CD1c-positive myeloid dendritic cell (primary cell): ENCODE measurements around the gene PPP6R1.

Source experiments
- DNase-seq: peaks from one replicate; pipeline ENCODE4 v3.0.0-alpha.2; 2016; ENCODE audit errors: extremely low spot score

PPP6R1 gene

DNA sequence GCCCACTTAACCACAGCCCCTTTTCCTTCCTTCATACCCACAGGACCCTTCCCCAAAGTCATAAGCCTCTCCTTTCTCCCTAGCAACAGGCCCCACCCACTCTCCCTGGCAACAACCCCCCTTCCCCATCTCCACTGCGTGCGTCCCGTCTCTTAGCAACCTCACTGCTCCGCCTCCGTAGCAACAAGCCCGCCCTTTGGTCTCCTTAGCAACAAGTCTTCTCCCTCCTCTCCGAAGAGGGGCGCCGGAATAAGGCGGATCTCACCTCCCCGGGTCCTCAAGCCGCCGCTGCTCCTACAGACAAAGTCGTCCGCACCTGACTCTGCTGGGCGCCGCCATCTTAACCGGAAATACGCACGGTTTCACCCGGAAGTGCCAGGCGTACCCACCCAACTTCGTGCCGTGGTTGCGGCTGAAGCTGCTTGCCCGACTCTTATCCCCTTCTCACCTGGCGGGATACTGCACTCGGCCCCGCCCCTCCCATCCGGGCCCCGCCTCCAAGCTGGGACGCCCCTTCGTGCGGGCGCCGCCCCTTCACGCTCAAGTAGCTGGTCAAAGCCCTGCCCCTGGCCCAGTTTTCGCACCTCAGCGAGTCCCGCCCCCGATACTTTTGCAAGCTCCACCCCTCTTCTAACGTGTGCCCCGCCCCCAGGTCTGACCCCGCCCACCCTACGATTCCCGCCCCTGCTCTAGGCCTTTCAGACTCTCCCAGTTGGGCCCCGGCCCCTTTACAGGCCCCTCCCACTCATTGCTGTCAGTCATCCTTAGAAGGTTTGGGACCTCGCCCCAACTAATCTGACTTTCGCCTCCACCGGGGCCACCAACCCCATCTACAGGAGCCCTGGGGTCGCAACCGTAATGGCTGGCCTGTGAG, 21.2 kb upstream of the PPP6R1 start, which contains the start of gene HSPBP1:
HSPBP1 (minus strand) TSS at position 341 of the 874 bp plus-strand sequence. CDS start 502 bp downstream, outside the sequence.
- peak; percentile 92 for DNase-seq

DNA sequence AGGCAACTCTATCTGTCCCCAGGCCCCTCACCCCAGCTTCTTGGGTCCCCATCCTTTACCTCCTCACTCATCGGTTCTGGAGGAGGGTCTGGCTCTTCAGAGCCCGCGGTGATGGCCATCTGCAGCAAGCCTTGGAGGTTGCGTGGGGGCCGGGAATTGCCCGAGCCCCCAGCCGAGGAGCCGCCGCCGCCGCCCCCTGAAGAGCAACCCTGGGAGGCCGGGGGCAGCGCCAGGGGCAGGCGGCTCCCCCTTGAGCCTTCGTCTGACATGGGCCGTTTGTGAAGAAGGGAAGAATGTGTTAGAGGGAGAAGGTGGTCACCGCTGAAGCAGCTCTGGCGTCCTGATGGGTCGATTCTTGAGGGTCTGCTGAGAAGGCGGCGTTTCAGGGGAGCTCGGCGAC, 20.5 kb upstream of the PPP6R1 start:
- no peak for DNase-seq

GRCh38 chr19:55278391-55279135, 19.7 kb upstream of the PPP6R1 start:
- no peak for DNase-seq

DNA sequence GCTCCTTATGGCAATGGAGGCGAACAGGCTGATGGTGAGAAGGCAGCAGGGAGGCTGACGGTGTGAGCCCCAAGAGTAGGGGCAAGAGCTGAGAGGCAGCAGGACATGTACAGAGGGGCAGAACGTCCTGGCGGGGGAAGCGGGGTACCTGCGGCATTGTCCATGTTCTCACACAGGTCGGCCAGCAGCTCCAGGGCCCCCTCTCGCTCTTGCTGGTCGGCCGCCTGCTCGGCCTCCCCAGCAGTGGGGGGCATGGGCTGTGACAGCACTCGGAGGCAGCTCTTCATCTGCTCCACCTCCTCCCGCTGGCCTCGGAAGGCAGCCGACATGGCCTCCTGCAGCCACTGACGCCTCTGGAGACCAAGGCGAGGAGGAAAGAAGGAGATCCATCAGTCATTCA, 18.7 kb upstream of the PPP6R1 start:
- no peak for DNase-seq

DNA sequence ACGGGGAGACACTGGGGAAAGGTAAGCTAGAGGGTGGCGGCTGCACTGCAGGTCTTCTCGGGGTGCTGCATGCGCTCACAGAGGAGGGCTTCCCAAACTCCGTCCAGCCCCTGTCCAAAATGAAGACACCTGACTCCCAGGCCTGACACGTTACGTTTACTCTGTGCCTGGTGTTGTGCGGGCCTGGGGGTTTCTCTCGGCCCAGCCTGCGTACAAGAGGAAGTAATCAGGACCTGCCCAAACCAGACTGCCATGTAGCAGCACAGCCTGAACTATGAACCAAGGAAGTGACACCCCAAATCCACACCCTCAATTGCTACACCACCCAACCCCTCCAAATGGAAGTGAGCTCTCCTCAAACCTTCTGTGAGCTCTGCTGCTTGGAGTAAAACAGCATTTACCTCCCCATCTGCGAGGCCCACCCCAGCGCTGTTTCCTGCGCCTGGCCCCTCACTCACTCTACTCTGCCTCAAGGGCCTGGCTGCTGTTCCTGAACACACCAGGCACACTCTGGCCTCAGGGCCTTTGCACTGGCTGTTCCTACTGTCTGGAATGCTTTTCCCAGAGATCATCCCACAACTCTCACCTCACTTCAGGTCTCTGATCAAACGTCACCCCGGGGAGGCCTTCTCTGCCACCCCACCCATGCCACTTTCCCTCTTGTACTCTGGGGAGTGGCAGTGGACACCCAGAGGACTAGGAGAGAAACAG, 18.1 kb upstream of the PPP6R1 start:
- DNase-seq: peak; percentile 7

GRCh38 chr19:55275851-55276719, 17.3 kb upstream of the PPP6R1 start:
- DNase-seq: peak; percentile 36

DNA sequence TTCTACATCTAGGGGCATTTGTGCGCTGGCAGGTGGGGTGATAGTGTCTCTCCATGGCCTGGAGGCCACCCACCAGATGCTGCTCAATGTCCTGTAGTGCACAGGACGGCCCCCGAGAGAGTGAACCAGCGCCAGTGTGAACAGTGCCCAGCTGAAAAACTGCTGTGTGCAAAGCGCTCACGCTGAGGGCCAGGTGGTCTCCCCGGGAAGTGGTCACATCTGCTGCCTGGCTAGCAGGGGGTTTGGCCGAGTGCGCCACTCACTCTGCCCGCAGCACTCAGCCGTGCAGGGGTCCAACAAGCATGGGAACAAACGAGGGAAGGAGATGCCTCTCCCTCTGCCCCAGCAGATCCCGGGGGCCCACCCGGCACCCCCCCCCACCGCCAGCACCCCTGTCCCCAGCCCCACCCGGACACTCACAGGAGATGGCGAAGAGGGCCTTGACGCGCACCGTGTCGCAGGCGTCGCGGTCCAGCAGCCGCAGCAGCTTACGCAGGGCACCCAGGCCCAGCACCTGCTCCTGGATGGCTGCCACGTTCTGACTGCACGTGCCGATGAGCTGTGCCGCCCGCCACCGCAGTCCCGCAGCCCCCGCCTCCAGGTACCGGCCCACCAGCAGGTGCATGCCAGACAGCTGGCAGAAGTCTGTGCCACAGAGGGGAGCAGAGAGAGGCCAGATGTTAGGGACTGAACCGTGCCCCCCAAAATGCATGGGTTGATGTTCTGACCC, 15.3 kb upstream of the PPP6R1 start:
- no peak for DNase-seq

DNA sequence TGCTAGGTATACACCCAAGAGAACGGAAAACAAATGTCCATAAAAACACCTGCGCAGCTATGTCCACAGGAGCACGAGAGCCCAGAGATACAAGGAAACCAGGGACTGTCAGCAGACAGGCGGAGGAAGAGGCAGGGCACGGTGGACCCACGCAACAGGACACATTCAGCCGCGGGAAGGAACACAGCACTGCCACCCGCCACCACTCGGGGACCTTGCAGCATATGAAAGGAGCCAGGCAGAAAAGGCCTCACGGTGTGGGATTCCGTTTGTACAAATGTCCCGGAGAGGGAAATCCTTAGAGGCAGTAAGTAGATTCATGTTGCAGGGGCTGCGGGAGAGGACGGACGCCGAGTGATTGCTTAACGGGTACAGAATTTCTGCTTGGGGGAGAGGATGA, 13.3 kb upstream of the PPP6R1 start:
- no peak for DNase-seq

DNA sequence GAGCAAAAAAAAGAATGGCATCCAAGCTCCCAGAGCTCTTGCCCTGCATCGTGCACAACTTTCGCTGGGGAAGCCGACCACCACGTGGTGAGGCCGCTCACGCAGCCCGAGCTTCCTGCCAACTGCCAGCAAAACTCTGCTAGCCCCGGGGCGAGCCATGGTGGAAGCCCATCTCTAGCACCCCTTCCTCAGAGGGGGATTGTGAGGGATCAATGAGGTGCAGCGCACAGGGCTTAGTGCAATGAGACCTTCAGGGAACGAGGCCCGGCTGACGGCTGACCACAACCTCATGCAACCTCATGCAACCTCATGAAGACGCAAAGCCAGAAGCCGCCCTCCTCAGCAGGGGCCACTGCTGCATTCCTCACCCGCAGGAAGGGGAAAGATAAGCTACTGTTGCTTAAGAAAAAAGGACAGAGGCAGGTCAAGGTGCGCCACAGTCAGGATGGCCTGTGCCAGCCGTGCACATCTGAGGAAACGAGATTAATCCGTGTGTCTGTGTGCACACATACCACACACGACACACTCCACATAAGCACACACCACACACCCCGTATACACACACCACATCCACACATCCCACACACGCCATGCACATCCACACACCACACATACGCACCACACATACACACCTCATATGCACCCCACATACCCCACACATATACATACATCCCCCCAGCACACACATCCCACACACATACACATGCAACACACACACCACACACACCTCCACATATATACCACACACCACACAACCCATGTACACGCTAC, 11.5 kb upstream of the PPP6R1 start:
- no peak for DNase-seq

DNA sequence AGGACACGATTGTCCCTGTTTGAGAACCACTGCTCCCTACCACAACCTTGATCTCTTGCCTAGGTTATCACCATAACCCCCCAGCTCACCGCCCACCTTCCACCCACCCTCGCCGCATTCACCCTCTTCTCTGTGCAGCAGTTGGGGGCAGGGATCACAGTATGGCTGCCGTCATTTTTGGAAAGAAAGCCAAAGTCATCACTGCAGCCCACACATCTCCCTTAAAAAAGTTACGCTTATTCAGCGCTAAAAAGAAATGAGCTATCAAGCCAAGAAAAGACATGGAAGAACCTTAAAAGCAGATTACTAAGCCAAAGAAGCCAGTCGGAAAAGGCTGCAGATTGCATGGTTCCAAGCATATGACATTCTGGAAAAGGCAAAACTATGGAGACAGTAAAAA, 10.5 kb upstream of the PPP6R1 start:
- DNase-seq: no peak

GRCh38 chr19:55266840-55267239, 8.0 kb upstream of the PPP6R1 start:
- no peak for DNase-seq

- no peak for DNase-seq
These were observed 7.6 kb upstream of the PPP6R1 start for GRCh38 chr19:55266404-55266803.

DNA sequence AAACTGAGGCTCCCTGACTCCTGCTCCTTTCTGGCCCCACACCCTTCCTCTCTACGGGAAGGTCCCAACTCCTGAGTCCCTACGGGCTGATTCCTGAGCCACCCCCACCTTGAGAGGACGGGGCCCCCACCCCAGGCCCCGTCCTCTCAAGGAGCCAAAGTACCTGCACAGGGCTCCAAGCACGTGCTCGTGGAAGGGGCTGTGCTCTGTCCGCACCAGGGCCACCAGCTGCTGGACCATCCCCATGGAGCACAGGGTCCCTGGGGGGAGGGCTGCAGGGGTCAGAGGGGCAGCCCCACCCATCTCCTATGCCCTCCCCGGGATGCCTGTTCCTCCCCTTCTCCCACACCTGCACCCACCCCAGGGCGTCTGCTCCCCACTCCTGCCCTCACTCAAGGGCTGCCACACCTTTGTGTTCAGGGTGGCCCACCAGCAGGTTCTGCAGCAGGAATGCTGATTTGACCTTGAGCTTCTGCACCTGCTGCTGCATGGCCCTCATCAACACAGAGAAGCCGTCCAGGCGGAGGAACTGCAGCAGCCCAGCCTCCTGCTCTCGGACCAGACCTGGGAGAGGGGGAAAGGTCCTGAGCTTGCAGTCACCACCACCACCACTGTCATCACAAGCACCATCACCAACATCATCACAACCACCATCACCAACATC, 7.0 kb upstream of the PPP6R1 start:
- DNase-seq: no peak

DNA sequence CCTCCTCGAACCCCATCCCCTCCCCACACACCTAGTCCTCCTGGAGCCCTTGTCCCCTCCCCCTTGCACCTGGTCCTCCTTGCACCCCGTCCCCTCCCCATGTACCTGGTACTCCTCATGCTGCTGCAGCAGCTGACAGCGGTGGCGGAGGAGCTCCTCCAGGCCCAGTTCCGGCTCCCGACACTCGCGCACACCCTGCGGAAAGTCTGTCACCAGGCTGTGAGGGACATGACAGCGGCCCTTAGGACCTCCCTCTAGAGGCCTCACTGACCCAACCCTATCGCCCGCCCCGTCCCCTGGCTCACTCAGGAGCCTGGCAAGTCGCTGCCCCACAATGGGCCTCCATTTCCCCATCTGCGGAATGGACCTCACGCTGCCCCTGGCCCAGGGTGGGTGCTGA, 6.4 kb upstream of the PPP6R1 start:
- DNase-seq: no peak

DNA sequence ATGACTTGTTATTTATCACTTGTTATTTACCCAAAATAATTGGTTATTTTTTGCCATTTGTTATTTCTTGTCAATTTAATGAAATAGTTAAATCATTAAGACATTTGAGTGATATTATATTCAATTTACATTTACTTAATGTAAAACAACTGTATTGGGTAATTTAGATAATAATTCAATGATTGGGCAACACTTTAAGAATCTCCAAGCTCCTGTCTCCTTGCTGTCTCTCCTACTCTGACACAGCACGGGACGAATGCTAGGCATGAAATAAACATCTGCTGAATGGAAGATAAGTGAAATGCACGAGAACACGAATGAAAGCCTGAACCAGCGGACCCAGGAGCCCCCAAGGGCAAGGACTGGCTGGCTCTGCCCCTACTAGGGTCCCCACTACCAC, 5.7 kb upstream of the PPP6R1 start:
- DNase-seq: no peak

DNA sequence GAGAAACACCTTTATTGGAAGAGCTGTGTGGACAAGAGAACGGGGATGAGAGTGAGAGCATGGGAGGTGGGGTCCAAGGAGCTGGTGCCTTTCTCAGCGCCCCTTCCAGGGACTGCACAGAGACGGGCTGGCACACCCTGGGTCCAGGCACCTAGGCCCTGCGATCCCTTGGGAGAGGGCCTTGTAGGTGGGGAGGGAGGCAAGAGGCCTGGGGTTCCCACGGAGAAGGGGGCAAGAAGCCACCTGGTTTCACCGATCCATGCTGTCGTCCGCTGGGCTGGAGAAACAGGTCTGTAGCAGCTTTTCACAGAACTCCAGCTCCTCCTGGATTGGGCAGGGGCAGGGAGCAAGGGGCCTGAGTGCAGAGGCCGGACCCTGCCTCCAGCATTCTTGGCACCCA, 3.5 kb upstream of the PPP6R1 start:
- DNase-seq: no peak

DNA sequence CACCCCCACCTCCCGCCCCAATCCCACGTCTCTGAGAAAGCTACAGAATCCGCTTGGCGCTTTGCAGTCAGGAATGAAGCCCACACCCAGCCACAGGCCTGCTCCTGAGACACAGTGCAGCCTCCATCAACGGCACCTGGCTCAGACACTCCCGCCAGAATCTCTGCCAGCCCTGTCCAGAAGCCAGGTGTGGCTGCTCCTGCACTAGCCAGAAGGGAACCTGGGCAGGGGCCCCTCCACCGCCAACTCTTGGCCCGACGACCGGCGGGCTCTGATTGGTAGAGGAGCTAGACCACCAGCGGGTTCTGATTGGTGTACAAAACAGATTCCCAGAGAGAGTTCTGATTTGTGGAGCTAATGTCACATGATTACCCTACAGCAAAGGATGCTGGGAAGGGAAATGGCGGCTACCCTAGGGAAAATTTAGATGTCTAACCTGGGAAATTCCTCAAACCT, 2.9 kb upstream of the PPP6R1 start:
- no peak for DNase-seq

GRCh38 chr19:55259540-55260210, 858 bp upstream of the PPP6R1 start:
- DNase-seq: no peak

GRCh38 chr19:55258476-55258827, 365 bp downstream of the PPP6R1 start:
- DNase-seq: peak; percentile 31
